HepG2 (cell line): ENCODE results near the gene RARG. TPM values are rescaled to one million over a fixed set of nuclear protein-coding genes. Genes with fewer than 3 reads are reported as not detected.
A peak's percentile ranks its signal among the peaks of the same experiment; 100 is the strongest.

Source experiments
- ATAC-seq: fragments of 200-7000 bp; cut with Tn5 transposase; 3 replicates; pipeline ENCODE4 v1.9.1; 2020; ENCODE audit warnings: mild to moderate bottlenecking, moderate library complexity
- BruUV-seq: library from RNA; stranded (reverse); fragments of 400-500 nt; replicated peaks from 2 replicates; lab custom pipeline; 2021; lab: Mats Ljungman, UMichigan
- CTCF ChIA-PET: fragments of 300-600 bp; formaldehyde crosslinking; extraction: SDS; loops from one replicate; lab custom pipeline; 2021; ENCODE audit warnings: low total read pairs, inconsistent platforms, low intra/inter-chr PET ratio; lab: Yijun Ruan, JAX
- POLR2A ChIA-PET: fragments of 350-600 bp; sonication (Branson Sonifier 250); formaldehyde crosslinking; loops from one replicate; lab custom pipeline; 2020; ENCODE audit warnings: antibody characterized with exemption, inconsistent platforms; lab: Yijun Ruan, JAX
- DNase-seq: peaks from one replicate; pipeline ENCODE4 v3.0.0-alpha.2; 2015; ENCODE audit warnings: low spot score
- FAIRE-seq: peaks from 3 replicates; lab custom pipeline; 2011; peaks lifted over from hg19 to GRCh38; lab: Jason Lieb, UNC
- H2AFZ ChIP-seq: one replicate; pipeline ENCODE4 v1.6.1; 2011; ENCODE audit warnings: low read length, inconsistent platforms
- H3K27ac ChIP-seq: fragments of 300-600 bp; 3 replicates; pipeline ENCODE4 v1.8.0; 2011; ENCODE audit warnings: mixed run types, mild to moderate bottlenecking, mixed read lengths, low read length, inconsistent platforms; ENCODE audit not compliant: insufficient read depth; ENCODE audit errors: extremely low read length
- H3K27me3 ChIP-seq, 2 experiments: fragments of 200-600 bp in 1 of 2; 2 replicates in 1 of 2; 3 replicates in 1 of 2; pipeline versions ENCODE4 v1.6.0 to v1.8.0; 2011; ENCODE audit warnings: low read length in 2 of 2, mild to moderate bottlenecking in 2 of 2, moderate library complexity in 2 of 2, inconsistent platforms in 1 of 2; ENCODE audit not compliant: insufficient read depth in 2 of 2, control insufficient read depth in 1 of 2
- H3K36me3 ChIP-seq, 2 experiments: fragments of 200-600 bp in 1 of 2; replicated peaks in 1 of 2; 2 replicates in 1 of 2; 3 replicates in 1 of 2; pipeline versions ENCODE4 v1.5.1 to v1.8.0; 2011; ENCODE audit warnings: low read length in 2 of 2, inconsistent platforms in 1 of 2; ENCODE audit not compliant: insufficient read depth in 2 of 2, control insufficient read depth in 1 of 2
- H3K4me1 ChIP-seq: 2 replicates; pipeline ENCODE4 v1.5.1; 2012; ENCODE audit warnings: low read length, inconsistent platforms; ENCODE audit not compliant: insufficient read depth
- H3K4me2 ChIP-seq: 2 replicates; pipeline ENCODE4 v1.6.0; 2011; ENCODE audit warnings: low read depth, low read length, inconsistent platforms
- H3K4me3 ChIP-seq, 3 experiments: fragments of 200-600 bp in 1 of 3; sonication (generic), shearing (Covaris generic) in 1 of 3; replicated peaks in 1 of 3; 2 replicates each; pipeline ENCODE4 v1.5.1; 2011 to 2016; ENCODE audit warnings: low read length in 3 of 3, inconsistent platforms in 2 of 3, low read depth in 2 of 3, mild to moderate bottlenecking in 2 of 3, control low read depth in 1 of 3, mixed read lengths in 1 of 3; ENCODE audit not compliant: insufficient read depth in 1 of 3
- H3K79me2 ChIP-seq: one replicate; pipeline ENCODE4 v1.6.1; 2011; ENCODE audit warnings: low read length, inconsistent platforms; ENCODE audit not compliant: insufficient read depth
- H3K9ac ChIP-seq: 2 replicates; pipeline ENCODE4 v1.6.0; 2011; ENCODE audit warnings: mild to moderate bottlenecking, low read depth, low read length, inconsistent platforms; ENCODE audit not compliant: insufficient read depth
- H3K9me3 ChIP-seq: 2 replicates; pipeline ENCODE4 v1.5.1; 2012; ENCODE audit warnings: mild to moderate bottlenecking, low read length
- H4K20me1 ChIP-seq: 2 replicates; pipeline ENCODE4 v1.6.0; 2011; ENCODE audit warnings: inconsistent platforms, mild to moderate bottlenecking, low read length, moderate library complexity; ENCODE audit not compliant: insufficient read depth
- ATF1 ChIP-seq: IDR thresholded peaks from 2 replicates; pipeline ENCODE4 v1.6.1; 2016; ENCODE audit warnings: mild to moderate bottlenecking, control low read depth
- CCAR2 ChIP-seq: fragments of 200-400 bp; formaldehyde crosslinking; optimal IDR thresholded peaks from 2 replicates; pipeline ENCODE3; 2018; ENCODE audit warnings: low read depth, mild to moderate bottlenecking, low read length, moderate library complexity
- ESRRA ChIP-seq: sonication (generic); formaldehyde crosslinking; IDR thresholded peaks from 2 replicates; pipeline ENCODE4 v1.5.1; 2020; ENCODE audit warnings: mild to moderate bottlenecking, low read depth, missing genetic modification reagents
- HHEX ChIP-seq: IDR thresholded peaks from 2 replicates; pipeline ENCODE4 v1.6.1; 2016; ENCODE audit warnings: control low read depth
- MYNN ChIP-seq: sonication (generic); formaldehyde crosslinking; IDR thresholded peaks from 2 replicates; pipeline ENCODE4 v1.4.0; 2020; ENCODE audit warnings: mild to moderate bottlenecking, low read depth, missing genetic modification reagents
- NCOA2 ChIP-seq: sonication (generic); formaldehyde crosslinking; IDR thresholded peaks from 2 replicates; pipeline ENCODE4 v1.8.0; 2022; ENCODE audit warnings: inconsistent platforms
- NR1H2 ChIP-seq: sonication (generic); formaldehyde crosslinking; IDR thresholded peaks from 2 replicates; pipeline ENCODE4 v1.8.1; 2022; ENCODE audit warnings: low read depth, missing genetic modification reagents, borderline replicate concordance
- RFXAP ChIP-seq: sonication (generic); formaldehyde crosslinking; IDR thresholded peaks from 2 replicates; pipeline ENCODE4 v1.4.0; 2020; ENCODE audit warnings: missing genetic modification reagents, borderline replicate concordance
- SPEN ChIP-seq: sonication (generic); formaldehyde crosslinking; IDR thresholded peaks from 2 replicates; pipeline ENCODE4 v1.5.1; 2020; ENCODE audit warnings: low read depth, mild to moderate bottlenecking, missing genetic modification reagents
- TGIF2 ChIP-seq: IDR thresholded peaks from 2 replicates; pipeline ENCODE4 v1.6.1; 2016; ENCODE audit warnings: control low read depth, missing compliant biosample characterization
- TRIM24 ChIP-seq: sonication (generic); formaldehyde crosslinking; IDR thresholded peaks from 2 replicates; pipeline ENCODE4 v1.8.0; 2022; ENCODE audit warnings: mild to moderate bottlenecking, missing genetic modification reagents
- XBP1 ChIP-seq: sonication (generic); formaldehyde crosslinking; IDR thresholded peaks from 2 replicates; pipeline ENCODE4 v1.5.0; 2020; ENCODE audit warnings: missing genetic modification reagents
- ZNF720 ChIP-seq: sonication (generic); formaldehyde crosslinking; IDR thresholded peaks from 2 replicates; pipeline ENCODE4 v1.4.0; 2020; ENCODE audit warnings: missing genetic modification reagents
- WGBS: methylation state at CpG from one replicate; pipeline ENCODE4 v1.1.6; 2017; ENCODE audit warnings: low lambda C conversion rate; 5-methylcytosine and 5-hydroxymethylcytosine counted together
- in situ Hi-C: cut with HindIII; loops from 2 replicates; pipeline ENCODE4 v1.10.0; 2017; ENCODE audit warnings: low pct_unique_long_range_greater_than_20kb; ENCODE audit not compliant: extremely low pct_ligation_motif_present
- intact Hi-C: fragments of 100-400 bp; cut with micrococcal nuclease; formaldehyde crosslinking; loops from one replicate; pipeline ENCODE4 v1.10.0; 2022; ENCODE audit not compliant: unreplicated experiment
- polyA plus RNA-seq, 8 experiments: library from polyadenylated mRNA; depleted of rRNA in 3 of 8; stranded (reverse) in 7 of 8; unstranded in 1 of 8; fragments of >200 nt; fragmentation: Illumina TruSeq in 4 of 8; extraction: Trizol in 4 of 8; gene quantifications; 2 replicates each; pipeline versions ENCODE4 v1.2.1 to v1.2.3, GENCODE V29; 2011 to 2016; ENCODE audit warnings: low read depth in 4 of 8, missing spikeins in 1 of 8, mixed read lengths in 1 of 8; ENCODE audit not compliant: insufficient read depth in 1 of 8
- total RNA-seq, 5 experiments: library from RNA; depleted of rRNA; stranded (reverse); fragments of >200 nt; fragmentation: Illumina TruSeq; extraction: Trizol; gene quantifications; 2 replicates each; pipeline ENCODE4 v1.2.3, GENCODE V29; 2016; ENCODE audit warnings: low read depth in 1 of 5
- TF ChIP-seq, protein P1 (sequence below): IDR thresholded peaks from 2 replicates; pipeline ENCODE4 v1.6.1; 2016; ENCODE audit warnings: low read depth, missing genetic modification reagents, missing compliant biosample characterization

Gene RARG
- total and polyA plus RNA-seq, 2 of the 13 experiments (the other 11 are each of a cell fraction or from before 2014, with no cell fraction given): 0.77 to 1.5 TPM

- H3K36me3 ChIP-seq: no peaks in the 10 kb centered on the region
- H3K27me3 ChIP-seq: peaks cover 14 to 55% of the 10 kb centered on the region in 2 experiments
- H3K27ac ChIP-seq: no peak overlapping the region
- in situ Hi-C loops: no loop called here
- 21% methylated on average over 2 of the region's 3 CpGs for WGBS
- ChIA-PET POLR2A (no interaction called here), CTCF (no interaction called here)
- ATAC-seq (no peak), FAIRE-seq (no peak), DNase-seq (no peak)
- TF ChIP-seq MYNN (CRISPR knock-in tag) (no peak), NCOA2 (CRISPR knock-in tag) (no peak), TGIF2 (CRISPR knock-in tag) (no peak)
- intact Hi-C loops: no loop called here
- H3K4me3 ChIP-seq: no peak overlapping the region
- no peaks in the 10 kb centered on the region for H3K9me3 ChIP-seq
- no peak overlapping the region for H3K9ac ChIP-seq
- peaks cover 33% of the 10 kb centered on the region for H3K4me1 ChIP-seq
- H4K20me1 ChIP-seq: no peaks in the 10 kb centered on the region
- no peak overlapping the region for H3K4me2 ChIP-seq
- no peaks in the 10 kb centered on the region for H3K79me2 ChIP-seq
- no peak overlapping the region for H2AFZ ChIP-seq
- BruUV-seq: no TSS peak
Measured at GRCh38 chr12:53235164-53235563, 3.2 kb upstream of the RARG start.

DNA sequence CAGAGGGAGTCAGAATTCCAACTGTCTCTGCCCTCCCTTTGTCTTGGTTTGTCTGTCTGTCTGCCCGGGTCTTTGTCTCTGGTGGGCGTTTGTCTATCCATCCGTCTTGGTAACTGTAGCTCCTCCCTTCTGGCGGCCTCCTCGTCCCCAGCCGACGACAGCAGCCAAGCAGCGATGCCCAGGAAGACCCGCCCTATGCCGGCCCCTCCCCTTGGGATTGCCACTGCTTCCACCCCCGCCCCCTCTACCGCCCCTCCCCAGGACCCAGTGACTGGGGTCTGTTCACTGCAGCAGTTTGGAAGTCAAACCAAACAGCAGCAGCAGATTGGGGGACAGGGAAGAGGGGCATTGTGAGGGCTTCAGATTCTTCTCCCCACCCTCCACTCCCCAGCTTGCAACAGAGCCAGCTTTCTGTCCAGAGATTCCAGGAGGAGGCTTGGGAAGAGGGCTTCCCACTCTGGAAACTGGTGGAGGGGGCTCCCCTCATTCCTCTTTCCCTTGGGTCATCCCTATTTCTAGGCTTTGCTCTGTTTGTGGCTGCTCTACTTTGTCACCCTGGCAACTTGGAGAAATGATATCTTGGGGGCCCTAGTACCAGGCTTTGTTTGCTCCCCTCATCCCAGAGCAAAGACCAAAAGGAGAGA is 2.4 kb upstream of the RARG start:
- ATAC-seq: no peak
- Histone ChIP-seq H3K4me2 (peak overlapping the region; percentile 40; the same call in 1 of the 2 replicates), H3K27me3 (peaks cover 10 to 54% of the 10 kb centered on the region in 2 experiments), H3K79me2 (no peaks in the 10 kb centered on the region), H3K27ac (no peak overlapping the region), H2AFZ (no peak overlapping the region), H3K36me3 (no peaks in the 10 kb centered on the region), H4K20me1 (no peaks in the 10 kb centered on the region), H3K9ac (no peak overlapping the region), H3K4me1 (peaks cover 38% of the 10 kb centered on the region), H3K4me3 (no peak overlapping the region), H3K9me3 (no peaks in the 10 kb centered on the region)
- POLR2A ChIA-PET: interaction anchor here (0.6 kb wide), 1 partner anchor 523 kb away, joined by 3 read pairs; no protein-coding TSS in a partner anchor
- intact Hi-C loops (no loop called here), in situ Hi-C loops (no loop called here)
- BruUV-seq: no TSS peak
- FAIRE-seq: no peak
- WGBS: 0% methylated on average over 8 of the region's 12 CpGs
- DNase-seq: no peak
- CTCF ChIA-PET: no interaction called here
- TF ChIP-seq RFXAP (CRISPR knock-in tag) (no peak), ZNF720 (CRISPR knock-in tag) (no peak), XBP1 (no peak), TRIM24 (CRISPR knock-in tag) (no peak), ATF1 (CRISPR knock-in tag) (no peak), SPEN (CRISPR knock-in tag) (no peak), HHEX (CRISPR knock-in tag) (no peak), NR1H2 (CRISPR knock-in tag) (no peak), ESRRA (CRISPR knock-in tag) (no peak), CCAR2 (no peak)
- TF ChIP-seq, protein P1, sequence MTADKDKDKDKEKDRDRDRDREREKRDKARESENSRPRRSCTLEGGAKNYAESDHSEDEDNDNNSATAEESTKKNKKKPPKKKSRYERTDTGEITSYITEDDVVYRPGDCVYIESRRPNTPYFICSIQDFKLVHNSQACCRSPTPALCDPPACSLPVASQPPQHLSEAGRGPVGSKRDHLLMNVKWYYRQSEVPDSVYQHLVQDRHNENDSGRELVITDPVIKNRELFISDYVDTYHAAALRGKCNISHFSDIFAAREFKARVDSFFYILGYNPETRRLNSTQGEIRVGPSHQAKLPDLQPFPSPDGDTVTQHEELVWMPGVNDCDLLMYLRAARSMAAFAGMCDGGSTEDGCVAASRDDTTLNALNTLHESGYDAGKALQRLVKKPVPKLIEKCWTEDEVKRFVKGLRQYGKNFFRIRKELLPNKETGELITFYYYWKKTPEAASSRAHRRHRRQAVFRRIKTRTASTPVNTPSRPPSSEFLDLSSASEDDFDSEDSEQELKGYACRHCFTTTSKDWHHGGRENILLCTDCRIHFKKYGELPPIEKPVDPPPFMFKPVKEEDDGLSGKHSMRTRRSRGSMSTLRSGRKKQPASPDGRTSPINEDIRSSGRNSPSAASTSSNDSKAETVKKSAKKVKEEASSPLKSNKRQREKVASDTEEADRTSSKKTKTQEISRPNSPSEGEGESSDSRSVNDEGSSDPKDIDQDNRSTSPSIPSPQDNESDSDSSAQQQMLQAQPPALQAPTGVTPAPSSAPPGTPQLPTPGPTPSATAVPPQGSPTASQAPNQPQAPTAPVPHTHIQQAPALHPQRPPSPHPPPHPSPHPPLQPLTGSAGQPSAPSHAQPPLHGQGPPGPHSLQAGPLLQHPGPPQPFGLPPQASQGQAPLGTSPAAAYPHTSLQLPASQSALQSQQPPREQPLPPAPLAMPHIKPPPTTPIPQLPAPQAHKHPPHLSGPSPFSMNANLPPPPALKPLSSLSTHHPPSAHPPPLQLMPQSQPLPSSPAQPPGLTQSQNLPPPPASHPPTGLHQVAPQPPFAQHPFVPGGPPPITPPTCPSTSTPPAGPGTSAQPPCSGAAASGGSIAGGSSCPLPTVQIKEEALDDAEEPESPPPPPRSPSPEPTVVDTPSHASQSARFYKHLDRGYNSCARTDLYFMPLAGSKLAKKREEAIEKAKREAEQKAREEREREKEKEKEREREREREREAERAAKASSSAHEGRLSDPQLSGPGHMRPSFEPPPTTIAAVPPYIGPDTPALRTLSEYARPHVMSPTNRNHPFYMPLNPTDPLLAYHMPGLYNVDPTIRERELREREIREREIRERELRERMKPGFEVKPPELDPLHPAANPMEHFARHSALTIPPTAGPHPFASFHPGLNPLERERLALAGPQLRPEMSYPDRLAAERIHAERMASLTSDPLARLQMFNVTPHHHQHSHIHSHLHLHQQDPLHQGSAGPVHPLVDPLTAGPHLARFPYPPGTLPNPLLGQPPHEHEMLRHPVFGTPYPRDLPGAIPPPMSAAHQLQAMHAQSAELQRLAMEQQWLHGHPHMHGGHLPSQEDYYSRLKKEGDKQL (CRISPR knock-in tag): no peak
